Trophoblast cell (in vitro differentiated cells and primary cell): Measurements from ENCODE around the gene PPM1F.

Experiments used
- DNase-seq, 2 donors: peaks; one replicate each; pipeline ENCODE4 v3.0.0-alpha.2; 2016
- H2AFZ ChIP-seq: 2 replicates; pipeline ENCODE4 v1.6.1; 2013; ENCODE audit warnings: low read length, moderate library complexity, mild to moderate bottlenecking; ENCODE audit not compliant: insufficient read depth, poor library complexity
- H2AK5ac ChIP-seq: 2 replicates; pipeline ENCODE4 v1.6.1; 2013; ENCODE audit warnings: mild to moderate bottlenecking, low read length
- H2BK120ac ChIP-seq: 2 replicates; pipeline ENCODE4 v1.6.1; 2013; ENCODE audit warnings: low read length, mild to moderate bottlenecking, moderate library complexity; ENCODE audit not compliant: insufficient read depth, poor library complexity
- H2BK12ac ChIP-seq: 2 replicates; pipeline ENCODE4 v1.6.1; 2013; ENCODE audit warnings: mild to moderate bottlenecking, low read length, moderate library complexity
- H2BK5ac ChIP-seq: 2 replicates; pipeline ENCODE4 v1.6.1; 2013; ENCODE audit warnings: low read length, low read depth, moderate library complexity, mild to moderate bottlenecking; ENCODE audit not compliant: poor library complexity
- H3K14ac ChIP-seq: 2 replicates; pipeline ENCODE4 v1.6.1; 2013; ENCODE audit warnings: mild to moderate bottlenecking, low read length
- H3K18ac ChIP-seq: 2 replicates; pipeline ENCODE4 v1.6.1; 2013; ENCODE audit warnings: mild to moderate bottlenecking, low read length
- H3K23ac ChIP-seq: 2 replicates; pipeline ENCODE4 v1.6.1; 2013; ENCODE audit warnings: low read length
- H3K27ac ChIP-seq: 2 replicates; pipeline ENCODE4 v1.5.1; 2013; ENCODE audit warnings: low read depth, mild to moderate bottlenecking, inconsistent platforms, low read length, moderate library complexity
- H3K27me3 ChIP-seq: 2 replicates; pipeline ENCODE4 v1.6.1; 2013; ENCODE audit warnings: inconsistent platforms, mild to moderate bottlenecking, low read length, moderate library complexity; ENCODE audit not compliant: insufficient read depth
- H3K36me3 ChIP-seq, 2 experiments: 1 replicate in 1 of 2; 2 replicates in 1 of 2; pipeline ENCODE4 v1.6.1; 2013; ENCODE audit warnings: low read length in 2 of 2, mild to moderate bottlenecking in 2 of 2, moderate library complexity in 1 of 2; ENCODE audit not compliant: insufficient read depth in 2 of 2, control insufficient read depth in 1 of 2
- H3K4ac ChIP-seq: 2 replicates; pipeline ENCODE4 v1.6.1; 2013; ENCODE audit warnings: low read depth, mild to moderate bottlenecking, low read length, moderate library complexity
- H3K4me1 ChIP-seq, 2 experiments: 1 replicate in 1 of 2; 2 replicates in 1 of 2; pipeline ENCODE4 v1.6.1; 2013; ENCODE audit warnings: low read length in 2 of 2, mild to moderate bottlenecking in 2 of 2, moderate library complexity in 1 of 2; ENCODE audit not compliant: insufficient read depth in 2 of 2, control insufficient read depth in 1 of 2
- H3K4me2 ChIP-seq: 2 replicates; pipeline ENCODE4 v1.6.1; 2013; ENCODE audit warnings: inconsistent platforms, mild to moderate bottlenecking, low read length, moderate library complexity
- H3K4me3 ChIP-seq: 2 replicates; pipeline ENCODE4 v1.5.1; 2013; ENCODE audit warnings: mild to moderate bottlenecking, low read depth, low read length, inconsistent platforms
- H3K79me1 ChIP-seq: one replicate; pipeline ENCODE4 v1.6.1; 2013; ENCODE audit warnings: low read length
- H3K79me2 ChIP-seq: 2 replicates; pipeline ENCODE4 v1.6.1; 2013; ENCODE audit warnings: low read length, mild to moderate bottlenecking; ENCODE audit not compliant: control insufficient read depth, insufficient read depth, poor library complexity
- H3K9ac ChIP-seq: 2 replicates; pipeline ENCODE4 v1.6.1; 2013; ENCODE audit warnings: mild to moderate bottlenecking, low read length
- H3K9me3 ChIP-seq: 2 replicates; pipeline ENCODE4 v1.6.1; 2013; ENCODE audit warnings: low read depth, mild to moderate bottlenecking, control low read depth, inconsistent platforms, low read length; ENCODE audit not compliant: insufficient read depth
- H4K12ac ChIP-seq: 2 replicates; pipeline ENCODE4 v1.6.1; 2013; ENCODE audit warnings: low read depth, mild to moderate bottlenecking, low read length, moderate library complexity
- H4K8ac ChIP-seq: 2 replicates; pipeline ENCODE4 v1.6.1; 2013; ENCODE audit warnings: low read depth, mild to moderate bottlenecking, low read length, moderate library complexity
- H4K91ac ChIP-seq: one replicate; pipeline ENCODE4 v1.6.1; 2013; ENCODE audit warnings: low read depth, mild to moderate bottlenecking, low read length, moderate library complexity
- WGBS: extraction: QIAGEN DNeasy Blood & Tissue Kit; methylation state at CpG from one replicate; pipeline ENCODE4 v1.1.7; 2013; ENCODE audit warnings: missing lambda C conversion rate; ENCODE audit not compliant: insufficient read length, insufficient coverage; ENCODE audit errors: extremely low coverage; 5-methylcytosine and 5-hydroxymethylcytosine counted together

PPM1F gene

GRCh38 chr22:21963790-21964211, 11.2 kb upstream of the PPM1F start:
- Histone ChIP-seq H3K4ac (no peak overlapping the region), H3K36me3 (peaks cover 87 to 90% of the 10 kb centered on the region in 2 experiments), H3K18ac (no peak overlapping the region), H2BK12ac (no peak overlapping the region), H3K4me1 (no peaks in the 10 kb centered on the region), H4K8ac (no peak overlapping the region), H4K12ac (no peak overlapping the region), H4K91ac (no peak overlapping the region), H3K79me1 (no peaks in the 10 kb centered on the region), H2BK5ac (no peak overlapping the region), H2AFZ (no peak overlapping the region), H3K79me2 (no peaks in the 10 kb centered on the region), H3K27ac (no peak overlapping the region), H2AK5ac (no peak overlapping the region), H3K23ac (no peak overlapping the region), H3K4me2 (no peak overlapping the region), H3K14ac (no peak overlapping the region), H3K9me3 (peaks cover 11% of the 10 kb centered on the region), H3K4me3 (no peak overlapping the region), H3K27me3 (no peaks in the 10 kb centered on the region), H3K9ac (no peak overlapping the region), H2BK120ac (no peak overlapping the region)
- no peak for DNase-seq
- WGBS = no CpG with 5 or more reads among the region's 19 CpGs

DNA sequence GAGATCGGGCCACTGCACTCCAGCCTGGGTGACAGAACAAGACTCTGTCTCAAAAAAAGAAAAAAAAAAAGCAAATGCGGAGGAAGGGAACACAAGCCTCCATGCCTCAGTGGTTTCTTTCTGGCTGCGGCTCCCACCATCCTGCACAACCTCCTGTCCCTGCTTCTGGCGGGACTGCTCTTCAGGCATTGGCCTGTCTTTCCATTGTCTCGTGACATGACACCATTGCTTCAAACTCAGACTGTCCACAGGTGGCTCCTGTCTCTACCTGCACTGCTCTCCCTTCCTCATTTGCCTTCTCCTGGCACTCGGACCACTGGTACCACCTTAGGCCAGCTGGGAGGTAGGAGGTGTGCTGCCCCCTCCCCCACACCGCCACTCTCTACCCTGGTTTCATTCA, 10.6 kb upstream of the PPM1F start:
- Histone ChIP-seq H4K8ac (no peak overlapping the region), H3K27ac (no peak overlapping the region), H3K9me3 (peaks cover 11% of the 10 kb centered on the region), H3K14ac (no peak overlapping the region), H2BK120ac (no peak overlapping the region), H4K12ac (no peak overlapping the region), H3K18ac (no peak overlapping the region), H2AFZ (no peak overlapping the region), H3K4me2 (no peak overlapping the region), H3K9ac (no peak overlapping the region), H2BK5ac (no peak overlapping the region), H3K36me3 (peaks cover 89 to 91% of the 10 kb centered on the region in 2 experiments), H3K79me1 (no peaks in the 10 kb centered on the region), H3K79me2 (no peaks in the 10 kb centered on the region), H3K27me3 (no peaks in the 10 kb centered on the region), H3K23ac (no peak overlapping the region), H3K4me1 (no peaks in the 10 kb centered on the region), H3K4me3 (no peak overlapping the region), H2BK12ac (no peak overlapping the region), H2AK5ac (no peak overlapping the region), H4K91ac (no peak overlapping the region), H3K4ac (no peak overlapping the region)
- WGBS = no CpG with 5 or more reads among the region's 7 CpGs
- no peak for DNase-seq

- Histone ChIP-seq H2BK5ac (no peak overlapping the region), H2AK5ac (no peak overlapping the region), H3K27ac (no peak overlapping the region), H4K12ac (no peak overlapping the region), H3K27me3 (no peaks in the 10 kb centered on the region), H3K23ac (no peak overlapping the region), H4K91ac (no peak overlapping the region), H3K4me2 (no peak overlapping the region), H3K36me3 (peaks cover 83 to 85% of the 10 kb centered on the region in 2 experiments), H3K18ac (no peak overlapping the region), H4K8ac (no peak overlapping the region), H3K4me3 (no peak overlapping the region), H3K14ac (no peak overlapping the region), H2BK12ac (no peak overlapping the region), H3K4ac (no peak overlapping the region), H3K79me1 (no peaks in the 10 kb centered on the region), H3K9me3 (peaks cover 11% of the 10 kb centered on the region), H2BK120ac (no peak overlapping the region), H3K4me1 (no peaks in the 10 kb centered on the region), H3K79me2 (no peaks in the 10 kb centered on the region), H2AFZ (no peak overlapping the region), H3K9ac (no peak overlapping the region)
- no CpG with 5 or more reads among the region's 11 CpGs for WGBS
- DNase-seq = no peak
Measured at GRCh38 chr22:21962655-21962949, 10.0 kb upstream of the PPM1F start.

- H3K4ac ChIP-seq = no peak overlapping the region
- H2BK5ac ChIP-seq = no peak overlapping the region
- no peak overlapping the region for H3K14ac ChIP-seq
- H3K4me3 ChIP-seq = no peak overlapping the region
- peaks cover 77 to 80% of the 10 kb centered on the region in 2 experiments for H3K36me3 ChIP-seq
- H2BK12ac ChIP-seq = no peak overlapping the region
- peaks cover 11% of the 10 kb centered on the region for H3K9me3 ChIP-seq
- no peak overlapping the region for H3K18ac ChIP-seq
- H3K4me1 ChIP-seq = no peaks in the 10 kb centered on the region
- no peak overlapping the region for H4K8ac ChIP-seq
- no peaks in the 10 kb centered on the region for H3K27me3 ChIP-seq
- DNase-seq = no peak
- H3K79me1 ChIP-seq = no peaks in the 10 kb centered on the region
- no peak overlapping the region for H2BK120ac ChIP-seq
- H2AFZ ChIP-seq = no peak overlapping the region
- H3K27ac ChIP-seq = no peak overlapping the region
- WGBS = no CpG with 5 or more reads among the region's 23 CpGs
- H4K12ac ChIP-seq = no peak overlapping the region
- no peak overlapping the region for H3K4me2 ChIP-seq
- H3K23ac ChIP-seq = no peak overlapping the region
- no peak overlapping the region for H4K91ac ChIP-seq
- H3K79me2 ChIP-seq = no peaks in the 10 kb centered on the region
- H2AK5ac ChIP-seq = no peak overlapping the region
- H3K9ac ChIP-seq = no peak overlapping the region
Measured at GRCh38 chr22:21961886-21962654, 9.4 kb upstream of the PPM1F start.
